ENCODE measurements around the gene DNAJB6.

DNA sequence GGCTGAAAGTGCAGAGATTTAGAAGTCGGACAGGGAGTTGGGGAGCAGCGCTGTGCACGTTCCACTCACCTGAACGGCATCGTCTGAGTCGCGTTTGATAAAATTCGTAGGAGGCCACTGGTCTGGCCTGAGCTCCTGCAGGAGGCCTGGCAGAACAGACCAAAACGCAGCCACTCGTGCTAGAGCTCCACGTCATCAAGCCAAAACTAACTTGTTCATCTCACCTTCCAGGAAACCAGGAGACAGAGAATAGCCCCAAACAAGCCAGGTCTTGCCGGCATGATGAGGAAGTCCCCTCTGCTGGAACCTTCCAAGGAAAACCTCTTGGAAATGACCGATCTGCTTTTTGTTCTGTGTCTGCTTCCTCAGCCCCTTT is 43.4 kb upstream of the DNAJB6 start:
- TF ChIP-seq POLR2A (IDR thresholded peaks at IDR 0.05) = no peak
- no peak for TF ChIP-seq CTCF (IDR thresholded peaks at IDR 0.05)
- TF ChIP-seq EP300 (IDR thresholded peaks at IDR 0.05) = no peak
- TF ChIP-seq POLR2AphosphoS5 (IDR thresholded peaks at IDR 0.05) = no peak
